ENCODE results near the gene RELL2. TPM values are rescaled to one million over a fixed set of nuclear protein-coding genes. Genes with fewer than 3 reads are reported as not detected.

The RELL2 gene
- total RNA-seq, 1 donor from 2014 or later: 5.5 TPM

DNA sequence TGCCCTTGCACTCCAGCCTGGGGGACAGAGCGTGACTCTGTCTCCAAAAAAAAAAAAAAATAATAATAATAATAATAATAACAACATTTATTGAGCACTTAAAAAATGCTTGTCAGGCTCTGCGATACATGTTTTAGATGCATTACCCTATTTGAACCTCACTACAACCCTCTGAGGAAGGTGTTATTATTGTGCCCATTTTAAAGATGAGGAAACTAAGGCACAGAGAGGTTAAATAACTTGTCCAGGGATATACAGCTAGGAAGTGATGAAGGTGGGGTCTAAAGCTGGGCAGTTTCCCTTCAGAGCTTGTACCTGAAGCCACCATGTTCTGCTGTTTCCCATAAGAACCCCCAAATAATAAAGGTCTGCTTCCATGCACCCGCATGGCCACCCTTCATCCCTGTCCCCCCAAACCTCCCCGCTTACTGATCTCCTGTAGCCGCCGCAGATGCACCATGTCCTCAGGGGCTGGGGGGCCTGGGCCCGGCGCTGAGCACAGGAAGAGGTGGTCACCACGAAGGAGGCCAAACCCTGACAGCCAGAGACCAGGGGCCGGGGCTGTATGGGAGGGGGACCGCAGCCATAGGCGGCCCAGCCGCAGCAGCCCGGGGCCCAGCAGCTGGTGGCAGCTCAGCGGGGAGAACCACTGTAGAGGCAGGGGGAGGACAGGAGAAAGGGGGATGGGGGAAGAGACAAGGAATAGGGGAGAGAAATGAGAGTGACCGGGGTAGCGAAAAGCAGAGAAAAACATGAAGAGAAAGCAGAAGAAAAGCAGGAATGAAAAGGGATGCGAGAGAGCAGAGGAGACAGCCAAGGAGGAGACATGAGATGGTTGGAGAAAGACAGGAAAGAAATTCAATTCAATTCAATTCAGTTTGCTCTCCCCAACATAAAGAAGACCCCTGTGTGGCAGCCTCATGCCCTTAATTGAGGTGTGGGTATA lies 29.5 kb downstream of the RELL2 start:
- H3K4me3 ChIP-seq: no peak overlapping the region
- no peaks in the 10 kb centered on the region for H3K9me3 ChIP-seq
- intact Hi-C loops (cut with DNase I): no loop called here
- ATAC-seq (no peak), DNase-seq (no peak)
- TF ChIP-seq, protein P1, sequence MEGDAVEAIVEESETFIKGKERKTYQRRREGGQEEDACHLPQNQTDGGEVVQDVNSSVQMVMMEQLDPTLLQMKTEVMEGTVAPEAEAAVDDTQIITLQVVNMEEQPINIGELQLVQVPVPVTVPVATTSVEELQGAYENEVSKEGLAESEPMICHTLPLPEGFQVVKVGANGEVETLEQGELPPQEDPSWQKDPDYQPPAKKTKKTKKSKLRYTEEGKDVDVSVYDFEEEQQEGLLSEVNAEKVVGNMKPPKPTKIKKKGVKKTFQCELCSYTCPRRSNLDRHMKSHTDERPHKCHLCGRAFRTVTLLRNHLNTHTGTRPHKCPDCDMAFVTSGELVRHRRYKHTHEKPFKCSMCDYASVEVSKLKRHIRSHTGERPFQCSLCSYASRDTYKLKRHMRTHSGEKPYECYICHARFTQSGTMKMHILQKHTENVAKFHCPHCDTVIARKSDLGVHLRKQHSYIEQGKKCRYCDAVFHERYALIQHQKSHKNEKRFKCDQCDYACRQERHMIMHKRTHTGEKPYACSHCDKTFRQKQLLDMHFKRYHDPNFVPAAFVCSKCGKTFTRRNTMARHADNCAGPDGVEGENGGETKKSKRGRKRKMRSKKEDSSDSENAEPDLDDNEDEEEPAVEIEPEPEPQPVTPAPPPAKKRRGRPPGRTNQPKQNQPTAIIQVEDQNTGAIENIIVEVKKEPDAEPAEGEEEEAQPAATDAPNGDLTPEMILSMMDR (IDR thresholded peaks at IDR 0.05): no peak
- H3K36me3 ChIP-seq: peaks cover 57% of the 10 kb centered on the region
- H3K27me3 ChIP-seq (ENCODE audit: low read depth): no peaks in the 10 kb centered on the region
- peaks cover 7% of the 10 kb centered on the region for H3K4me1 ChIP-seq
- no peak overlapping the region for H3K27ac ChIP-seq

GRCh38 chr5:141668601-141669265 lies 31.9 kb downstream of the RELL2 start:
- peaks cover 52% of the 10 kb centered on the region for H3K36me3 ChIP-seq
- intact Hi-C loops (cut with DNase I): no loop called here
- no peaks in the 10 kb centered on the region for H3K9me3 ChIP-seq
- peaks cover 7% of the 10 kb centered on the region for H3K4me1 ChIP-seq
- no peak overlapping the region for H3K27ac ChIP-seq
- DNase-seq: no peak
- ATAC-seq: no peak
- no peaks in the 10 kb centered on the region for H3K27me3 ChIP-seq (ENCODE audit: low read depth)
- H3K4me3 ChIP-seq: no peak overlapping the region
- TF ChIP-seq, protein P1 (IDR thresholded peaks at IDR 0.05): no peak

DNA sequence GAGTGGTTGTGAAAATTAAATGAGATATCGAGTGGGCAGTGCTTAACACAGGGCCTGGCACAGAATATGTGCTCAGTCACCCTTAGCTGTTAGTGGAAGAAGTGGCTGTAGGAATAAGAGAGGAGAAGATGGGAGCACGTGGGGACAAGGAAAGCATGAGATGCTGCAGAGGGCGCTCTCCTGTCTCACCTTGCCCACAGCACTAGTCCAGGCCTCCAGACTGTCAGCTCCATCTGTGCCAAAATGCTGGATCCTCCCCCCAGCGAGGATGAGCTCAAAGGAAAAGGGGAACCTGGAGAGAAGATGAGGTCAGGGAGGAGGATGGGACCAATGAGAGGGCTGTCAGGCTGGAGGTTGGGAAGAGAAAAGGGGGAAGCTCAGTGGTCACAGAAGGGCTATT lies 32.7 kb downstream of the RELL2 start:
- H3K4me1 ChIP-seq: peaks cover 7% of the 10 kb centered on the region
- no peak for DNase-seq
- intact Hi-C loops (cut with DNase I): no loop called here
- no peak for ATAC-seq
- H3K36me3 ChIP-seq: peaks cover 44% of the 10 kb centered on the region
- no peaks in the 10 kb centered on the region for H3K9me3 ChIP-seq
- H3K4me3 ChIP-seq: no peak overlapping the region
- no peak overlapping the region for H3K27ac ChIP-seq
- no peaks in the 10 kb centered on the region for H3K27me3 ChIP-seq (ENCODE audit: low read depth)
- TF ChIP-seq, protein P1 (IDR thresholded peaks at IDR 0.05): no peak

DNA sequence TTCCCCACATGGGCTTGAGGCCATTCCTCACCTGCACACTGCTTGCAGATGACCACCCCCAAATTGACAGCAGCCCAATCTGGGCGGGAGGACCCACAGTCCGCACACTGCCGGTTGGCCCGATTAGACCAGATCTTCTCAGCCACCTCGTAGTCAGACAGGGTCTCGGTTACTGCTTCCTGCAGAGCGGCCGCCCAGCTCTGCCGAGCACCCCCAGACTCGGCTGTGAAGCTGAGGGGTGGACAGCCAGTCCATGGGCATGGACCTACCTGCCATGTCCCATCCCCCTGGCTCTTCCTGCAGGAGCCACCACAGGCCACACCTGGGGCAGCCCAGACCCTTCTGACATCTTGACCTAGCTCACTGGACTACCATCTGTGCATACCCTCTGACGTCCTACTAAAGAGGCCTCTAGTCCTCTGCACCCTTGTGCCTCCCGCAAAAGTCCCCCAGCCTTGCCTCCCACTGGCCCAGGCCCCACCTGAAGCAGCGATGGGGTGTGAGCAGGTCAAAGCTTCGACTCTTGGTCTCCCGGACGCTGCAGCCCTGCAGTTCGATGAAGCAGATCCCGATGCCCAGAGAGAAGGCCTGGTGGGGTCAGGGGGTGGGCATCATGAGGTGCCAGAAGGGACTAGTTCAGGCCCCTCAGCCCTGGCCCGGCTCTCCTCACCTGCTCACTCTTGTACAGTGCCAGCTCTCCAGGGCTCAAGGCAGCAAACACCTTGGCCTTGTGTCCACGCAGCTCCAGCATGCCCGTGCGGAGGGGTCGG lies 35.5 kb downstream of the RELL2 start:
- TF ChIP-seq, protein P1 (IDR thresholded peaks at IDR 0.05): no peak
- Histone ChIP-seq H3K36me3 (peaks cover 39% of the 10 kb centered on the region), H3K9me3 (no peaks in the 10 kb centered on the region), H3K4me1 (no peaks in the 10 kb centered on the region), H3K27me3 (ENCODE audit: low read depth) (no peaks in the 10 kb centered on the region), H3K27ac (no peak overlapping the region), H3K4me3 (no peak overlapping the region)
- ATAC-seq (no peak), DNase-seq (no peak)
- intact Hi-C loops (cut with DNase I): no loop called here

All from lower lobe of right lung (tissue), 2 donors.